HG03103 (cell line): ENCODE measurements around the gene LSP1.

Experiments
- ATAC-seq: cut with Tn5 transposase; IDR thresholded peaks from one replicate; pipeline ENCODE4 v1.9.1; 2021; ENCODE audit warnings: low read depth; ENCODE audit not compliant: unreplicated experiment

LSP1 gene

DNA sequence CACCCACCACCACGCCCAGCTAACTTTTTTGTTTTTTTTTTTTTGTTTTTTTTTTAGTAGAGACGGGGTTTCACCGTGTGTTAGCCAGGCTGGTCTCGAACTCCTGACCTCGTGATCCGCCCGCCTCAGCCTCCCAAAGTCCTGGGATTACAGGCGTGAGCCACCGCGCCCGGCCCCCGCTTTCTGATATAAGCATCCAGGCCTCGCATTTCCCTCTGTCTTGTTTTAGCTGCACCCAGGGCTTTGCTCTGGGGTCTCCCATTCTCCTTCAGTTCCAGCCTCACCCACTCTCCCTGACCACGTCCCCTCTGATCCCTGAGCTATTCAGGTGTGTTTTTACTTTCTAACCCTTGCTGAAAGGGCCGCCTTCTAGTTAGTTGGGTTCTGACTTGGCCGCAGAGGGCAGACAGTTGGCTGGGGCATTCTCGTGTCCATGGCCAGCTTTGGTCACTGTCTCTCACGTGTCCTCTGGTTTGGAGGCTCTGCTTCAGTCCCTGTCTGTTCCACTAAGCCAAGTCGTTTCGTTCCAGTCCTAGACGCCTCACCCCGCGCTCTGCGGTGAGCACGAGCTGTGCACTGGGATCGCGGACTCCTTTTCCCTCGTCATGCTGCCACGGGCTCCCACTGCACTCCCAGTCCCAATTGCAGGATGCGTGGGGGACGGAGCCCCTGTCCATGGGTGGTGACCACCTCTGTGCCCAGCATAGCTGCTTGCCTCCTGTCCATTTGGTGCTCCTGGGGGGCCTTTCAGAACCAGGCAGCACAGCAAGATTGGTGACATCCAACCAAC, 60.6 kb downstream of the LSP1 start:
- no peak for ATAC-seq

GRCh38 chr11:1915795-1916131, 62.9 kb downstream of the LSP1 start:
- no peak for ATAC-seq

DNA sequence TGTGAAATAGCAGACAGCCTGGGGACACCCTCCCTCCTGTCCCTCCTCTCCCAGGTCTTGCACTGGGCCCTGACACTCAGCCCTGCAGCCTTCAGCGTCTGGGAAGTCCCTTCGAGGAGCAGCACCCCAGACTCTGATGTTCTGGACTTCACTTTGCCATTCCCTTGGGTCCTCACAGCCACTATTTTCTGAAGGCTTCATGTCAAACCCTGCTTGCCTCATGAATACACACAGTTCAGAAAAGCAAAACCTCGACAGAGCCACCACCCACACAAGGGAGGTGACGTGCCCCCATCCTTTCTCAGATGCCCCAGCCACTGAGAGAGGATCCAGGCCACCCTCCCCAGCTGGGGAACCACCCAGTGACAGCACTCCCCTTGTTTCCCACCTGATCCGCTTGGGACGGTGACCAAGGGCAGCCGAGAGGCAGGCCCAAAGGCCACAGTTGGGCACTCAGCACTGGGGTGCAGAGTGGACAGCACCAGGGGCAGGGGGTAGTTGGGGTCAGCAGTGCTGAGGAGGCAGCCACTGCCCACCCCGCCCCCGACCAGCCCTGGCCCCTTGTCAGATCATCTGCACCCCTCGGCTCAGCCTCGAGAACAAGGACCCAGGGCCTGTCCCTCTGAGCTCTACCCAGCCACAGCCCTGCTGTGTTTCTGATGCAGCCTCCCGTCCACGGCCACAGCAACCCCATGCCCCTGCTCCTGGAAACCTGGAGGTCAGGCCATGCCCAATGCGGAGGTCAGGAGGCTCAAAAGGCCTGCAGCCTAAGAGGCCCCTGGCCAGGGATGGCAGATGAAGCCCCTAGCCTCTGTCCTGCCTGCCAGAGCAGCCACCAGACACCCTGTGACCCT, 63.5 kb downstream of the LSP1 start:
- no peak for ATAC-seq

- ATAC-seq: no peak
Observed at GRCh38 chr11:1916986-1917522, 64.2 kb downstream of the LSP1 start.

GRCh38 chr11:1917523-1918435, 64.9 kb downstream of the LSP1 start:
- no peak for ATAC-seq

- no peak for ATAC-seq
Observed at GRCh38 chr11:1918436-1919315, 65.8 kb downstream of the LSP1 start.

DNA sequence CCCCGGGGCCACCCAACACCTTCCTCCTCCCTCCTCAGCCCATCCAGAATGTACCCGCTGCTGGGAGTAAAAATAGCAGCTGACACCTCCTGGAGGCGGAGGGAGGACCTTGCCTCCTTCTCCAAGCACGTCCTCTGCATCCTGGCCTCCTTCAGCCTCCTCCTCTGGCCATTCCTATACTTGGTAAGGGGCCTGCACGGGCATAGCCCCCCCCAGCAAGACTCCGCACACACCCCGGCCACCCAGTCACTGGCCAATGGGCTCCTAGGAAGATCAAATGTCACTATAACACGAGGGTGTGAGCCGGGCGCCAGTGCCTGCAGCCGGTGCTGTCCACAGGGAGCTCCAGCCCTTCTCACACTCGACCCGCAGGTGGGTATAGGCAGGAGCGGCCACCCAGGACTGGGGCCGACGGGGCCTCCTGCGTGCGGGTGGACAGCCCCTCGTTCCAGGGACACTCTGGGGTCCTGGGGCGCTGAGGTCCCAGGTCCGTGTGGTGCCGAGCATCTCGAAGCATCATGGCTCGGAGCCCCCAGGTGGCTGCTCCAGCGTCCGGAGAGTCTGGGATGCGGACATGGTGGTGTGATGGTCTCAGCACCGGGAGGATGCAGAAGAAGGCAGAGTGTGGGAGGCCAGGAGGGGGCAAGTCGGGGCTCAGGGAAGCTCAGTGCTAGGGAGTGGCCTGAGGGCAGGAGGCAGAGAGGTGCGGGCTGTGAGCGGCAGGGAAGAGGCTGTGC, 66.7 kb downstream of the LSP1 start, which contains the start of gene TNNT3:
TNNT3 (plus strand) TSS at position 313 of the 737 bp plus-strand sequence. CDS start 3,172 bp downstream, outside the sequence.
- ATAC-seq: no peak

- no peak for ATAC-seq
Observed at GRCh38 chr11:1920128-1920908, 67.4 kb downstream of the LSP1 start.

- no peak for ATAC-seq
Observed at GRCh38 chr11:1920909-1921573, 68.2 kb downstream of the LSP1 start.

DNA sequence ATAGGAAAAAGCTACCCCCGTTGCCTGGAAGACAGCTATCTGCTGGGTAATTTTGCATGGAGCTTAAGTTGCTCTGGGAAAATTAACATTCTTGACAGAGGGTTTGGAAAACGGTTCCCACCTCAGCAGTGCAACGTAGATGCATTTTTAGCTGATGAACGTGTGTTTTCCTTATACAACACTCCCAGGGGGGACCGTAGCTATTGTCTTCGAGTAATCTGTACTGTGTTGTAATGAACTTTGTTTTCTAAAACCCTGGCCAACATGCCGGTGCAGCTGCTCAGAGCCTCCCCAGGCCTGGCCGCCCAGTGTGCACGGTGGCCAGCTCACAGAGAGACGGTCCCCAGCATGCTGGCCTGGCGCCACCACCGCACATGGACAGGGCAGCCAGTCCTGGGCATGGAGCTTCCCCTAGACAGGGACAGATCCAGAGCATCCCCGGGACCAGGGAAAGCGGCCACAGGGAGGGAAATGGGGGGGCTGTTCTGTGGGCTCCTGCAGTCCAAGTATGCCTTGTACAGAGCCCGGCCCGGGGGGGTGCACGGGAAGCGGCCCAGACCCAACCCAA, 68.8 kb downstream of the LSP1 start:
- ATAC-seq: no peak

DNA sequence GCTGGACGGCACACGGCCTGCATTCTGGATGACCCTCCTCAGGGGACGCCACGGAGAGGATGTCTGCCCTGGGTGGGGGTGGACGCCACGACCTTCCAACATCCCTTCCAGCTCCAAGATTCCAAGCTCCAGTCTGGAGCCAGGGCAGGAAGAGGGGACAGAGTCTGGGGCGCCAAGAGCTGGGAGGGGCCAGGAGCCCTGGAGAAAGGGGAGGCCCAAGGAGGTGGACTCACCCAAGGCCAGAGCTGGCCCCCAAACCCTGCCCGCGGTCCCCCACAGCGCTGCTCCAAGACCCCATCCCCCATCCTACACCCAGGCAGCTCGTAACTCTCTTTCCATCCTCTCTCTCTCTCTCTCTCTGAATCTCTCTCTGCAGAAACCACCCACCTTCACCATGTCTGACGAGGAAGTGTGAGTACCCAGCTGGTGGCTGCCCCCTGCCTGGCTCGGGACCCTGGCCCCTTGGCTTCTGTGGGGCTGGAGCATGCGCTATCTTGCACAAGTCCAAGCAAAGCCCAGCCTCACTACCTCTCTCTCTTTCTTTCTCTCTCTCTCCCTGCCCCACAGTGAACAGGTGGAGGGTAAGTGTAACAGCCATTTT, 69.7 kb downstream of the LSP1 start:
- ATAC-seq: no peak

DNA sequence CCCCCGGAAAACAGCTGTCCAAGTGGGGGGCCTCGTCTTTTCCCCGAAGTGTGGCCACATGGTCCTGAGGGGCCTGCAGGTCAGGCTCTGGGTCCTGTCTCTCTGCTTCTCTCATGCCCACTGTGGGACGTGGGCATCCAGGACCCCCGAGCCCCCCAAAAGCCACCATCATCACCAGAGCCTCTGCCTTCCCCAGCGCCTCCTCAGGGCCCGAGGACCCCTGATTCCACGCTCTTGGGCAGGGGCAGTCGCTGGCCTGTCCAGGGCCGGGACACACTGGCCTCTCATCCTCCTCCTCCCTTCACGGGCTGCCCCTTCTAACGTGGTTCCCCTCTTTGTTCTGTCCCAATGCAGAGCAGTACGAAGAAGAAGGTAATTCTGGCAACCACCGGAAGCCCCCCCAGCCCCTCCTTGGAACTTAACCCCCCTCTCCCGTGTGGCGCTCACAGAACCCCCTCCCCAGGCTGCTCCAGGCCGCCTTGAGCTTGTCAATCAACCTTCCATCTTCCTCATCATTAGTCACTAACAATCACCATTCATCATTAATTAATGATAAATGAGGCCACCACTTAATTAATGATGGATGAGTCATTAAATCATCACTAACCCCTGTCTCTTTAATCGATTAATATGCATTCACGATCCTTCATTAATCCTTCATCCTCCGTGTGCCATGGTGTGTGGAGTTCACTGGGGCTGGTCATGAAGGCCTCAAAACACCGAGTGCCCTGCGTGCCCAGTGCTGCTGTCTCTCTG, 70.5 kb downstream of the LSP1 start:
- ATAC-seq: no peak

GRCh38 chr11:1924181-1924580, 71.3 kb downstream of the LSP1 start:
- ATAC-seq: no peak

- no peak for ATAC-seq
Observed at GRCh38 chr11:1924646-1925372, 71.9 kb downstream of the LSP1 start.

- no peak for ATAC-seq
Observed at GRCh38 chr11:1925373-1926155, 72.7 kb downstream of the LSP1 start.
